WERI-Rb-1 (cell line): ENCODE data around the gene AKAP13.
A peak's percentile ranks its signal among the peaks of the same experiment; 100 is the strongest.

ENCODE experiments used
- DNase-seq: peaks from one replicate; pipeline ENCODE4 v3.0.0-alpha.2; 2020
- H3K27ac ChIP-seq: fragments of 250-450 bp; sonication (Bioruptor Pico); 2 replicates; pipeline ENCODE4 v1.5.1; 2020; ENCODE audit warnings: mild to moderate bottlenecking, moderate library complexity
- H3K27me3 ChIP-seq: fragments of 250-450 bp; sonication (Bioruptor Pico); 2 replicates; pipeline ENCODE4 v1.5.1; 2021; ENCODE audit warnings: mild to moderate bottlenecking, low read depth, moderate library complexity; ENCODE audit not compliant: insufficient read depth, severe bottlenecking
- H3K36me3 ChIP-seq: fragments of 250-450 bp; sonication (Bioruptor Pico); 2 replicates; pipeline ENCODE4 v1.5.1; 2020; ENCODE audit warnings: mild to moderate bottlenecking, moderate library complexity
- H3K4me3 ChIP-seq: 2 replicates; pipeline ENCODE4 v1.5.1; 2011; ENCODE audit warnings: low read depth, mild to moderate bottlenecking, control low read depth, low read length
- H3K9me3 ChIP-seq: fragments of 250-450 bp; sonication (Bioruptor Pico); 2 replicates; pipeline ENCODE4 v1.5.1; 2021; ENCODE audit warnings: mild to moderate bottlenecking, moderate library complexity; ENCODE audit not compliant: severe bottlenecking
- CTCF ChIP-seq: IDR thresholded peaks from 2 replicates; pipeline ENCODE4 v1.5.1; 2011; ENCODE audit warnings: low read depth, mild to moderate bottlenecking, control low read depth, inconsistent platforms, low read length

Gene AKAP13

DNA sequence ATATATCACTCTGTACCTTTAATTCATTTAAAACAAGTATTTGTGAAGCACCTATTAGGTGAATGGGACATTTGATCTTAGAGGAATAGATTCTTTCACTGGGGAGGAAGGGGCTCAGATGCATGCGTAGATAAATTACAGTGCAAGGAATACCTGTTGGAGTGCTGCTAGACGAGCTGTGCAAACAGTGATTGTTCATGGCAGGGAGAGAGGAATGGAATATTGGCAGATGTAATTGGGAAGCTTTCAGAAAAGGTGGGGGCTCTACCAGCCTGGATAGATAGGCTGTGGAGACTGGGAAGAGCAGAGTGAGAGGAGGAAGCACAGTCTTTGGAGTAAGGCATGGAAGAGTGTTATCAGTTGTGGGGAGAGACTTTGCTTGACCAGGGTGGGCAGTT, 116.8 kb downstream of the AKAP13 start:
- Histone ChIP-seq H3K27me3 (no peaks in the 10 kb centered on the region), H3K9me3 (no peaks in the 10 kb centered on the region), H3K36me3 (peaks cover 38% of the 10 kb centered on the region), H3K4me3 (peak overlapping the region; percentile 60), H3K27ac (peak overlapping the region; percentile 71)
- no peak for TF ChIP-seq CTCF
- no peak for DNase-seq

DNA sequence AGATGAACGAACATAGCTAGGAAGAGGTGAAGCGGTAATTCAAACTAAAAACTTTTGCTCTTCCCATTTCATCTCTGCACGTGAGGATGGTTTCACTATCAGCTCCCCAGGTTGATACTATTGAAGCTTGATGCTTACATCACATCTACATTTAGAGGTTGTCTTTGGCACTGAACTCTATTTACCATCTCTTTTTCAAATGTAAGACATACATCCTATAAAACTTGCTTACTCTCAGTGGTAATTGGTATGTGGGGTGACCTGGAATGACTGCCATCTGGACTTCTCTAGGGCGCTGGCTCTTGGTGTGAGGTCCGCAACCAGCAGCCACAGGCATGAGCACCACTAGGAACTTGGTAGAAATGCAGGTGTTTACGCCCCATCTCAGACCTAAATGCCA, 118.1 kb downstream of the AKAP13 start:
- DNase-seq, result no peak
- H3K27me3 ChIP-seq, result no peaks in the 10 kb centered on the region
- H3K4me3 ChIP-seq, result peak overlapping the region; percentile 60
- H3K27ac ChIP-seq, result peak overlapping the region; percentile 83
- no peaks in the 10 kb centered on the region for H3K9me3 ChIP-seq
- no peak for TF ChIP-seq CTCF
- peaks cover 37% of the 10 kb centered on the region for H3K36me3 ChIP-seq

GRCh38 chr15:85499371-85499887, 119.0 kb downstream of the AKAP13 start:
- no peak for TF ChIP-seq CTCF
- peaks cover 31% of the 10 kb centered on the region for H3K36me3 ChIP-seq
- H3K9me3 ChIP-seq, result no peaks in the 10 kb centered on the region
- peak overlapping the region; percentile 60 for H3K4me3 ChIP-seq
- no peak for DNase-seq
- peak overlapping the region; percentile 83 for H3K27ac ChIP-seq
- no peaks in the 10 kb centered on the region for H3K27me3 ChIP-seq

- Histone ChIP-seq H3K4me3 (peak overlapping the region; percentile 60), H3K27me3 (no peaks in the 10 kb centered on the region), H3K9me3 (no peaks in the 10 kb centered on the region), H3K36me3 (peaks cover 31% of the 10 kb centered on the region), H3K27ac (peak overlapping the region; percentile 83)
- TF ChIP-seq CTCF, result no peak
- DNase-seq, result no peak
These were observed 119.8 kb downstream of the AKAP13 start for GRCh38 chr15:85500060-85500708.

- no peaks in the 10 kb centered on the region for H3K9me3 ChIP-seq
- H3K27me3 ChIP-seq, result no peaks in the 10 kb centered on the region
- H3K27ac ChIP-seq, result peak overlapping the region; percentile 83
- TF ChIP-seq CTCF, result no peak
- peak overlapping the region; percentile 60 for H3K4me3 ChIP-seq
- peaks cover 31% of the 10 kb centered on the region for H3K36me3 ChIP-seq
- peak; percentile 73 for DNase-seq
These were observed 120.3 kb downstream of the AKAP13 start for GRCh38 chr15:85500729-85501128.

- H3K27me3 ChIP-seq, result no peaks in the 10 kb centered on the region
- no peak for TF ChIP-seq CTCF
- peak overlapping the region; percentile 60; the same call in 1 of the 2 replicates for H3K4me3 ChIP-seq
- peaks cover 36% of the 10 kb centered on the region for H3K36me3 ChIP-seq
- no peaks in the 10 kb centered on the region for H3K9me3 ChIP-seq
- H3K27ac ChIP-seq, result peak overlapping the region; percentile 83
- DNase-seq, result no peak
These were observed 121.2 kb downstream of the AKAP13 start for GRCh38 chr15:85501574-85501973.
